Measurements from ENCODE around the gene PPP1R9A.

GRCh38 chr7:95311389-95311788 lies 404.0 kb downstream of the PPP1R9A start:
- TF ChIP-seq EP300 (IDR thresholded peaks at IDR 0.05): no peak
- TF ChIP-seq, protein P1, sequence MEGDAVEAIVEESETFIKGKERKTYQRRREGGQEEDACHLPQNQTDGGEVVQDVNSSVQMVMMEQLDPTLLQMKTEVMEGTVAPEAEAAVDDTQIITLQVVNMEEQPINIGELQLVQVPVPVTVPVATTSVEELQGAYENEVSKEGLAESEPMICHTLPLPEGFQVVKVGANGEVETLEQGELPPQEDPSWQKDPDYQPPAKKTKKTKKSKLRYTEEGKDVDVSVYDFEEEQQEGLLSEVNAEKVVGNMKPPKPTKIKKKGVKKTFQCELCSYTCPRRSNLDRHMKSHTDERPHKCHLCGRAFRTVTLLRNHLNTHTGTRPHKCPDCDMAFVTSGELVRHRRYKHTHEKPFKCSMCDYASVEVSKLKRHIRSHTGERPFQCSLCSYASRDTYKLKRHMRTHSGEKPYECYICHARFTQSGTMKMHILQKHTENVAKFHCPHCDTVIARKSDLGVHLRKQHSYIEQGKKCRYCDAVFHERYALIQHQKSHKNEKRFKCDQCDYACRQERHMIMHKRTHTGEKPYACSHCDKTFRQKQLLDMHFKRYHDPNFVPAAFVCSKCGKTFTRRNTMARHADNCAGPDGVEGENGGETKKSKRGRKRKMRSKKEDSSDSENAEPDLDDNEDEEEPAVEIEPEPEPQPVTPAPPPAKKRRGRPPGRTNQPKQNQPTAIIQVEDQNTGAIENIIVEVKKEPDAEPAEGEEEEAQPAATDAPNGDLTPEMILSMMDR (IDR thresholded peaks at IDR 0.05): no peak

All from sigmoid colon (tissue), 4 donors.